ACC112 (cell line): ENCODE data around the gene FAM161A.
"Not testable (repeated sequence)": the region's sequence is repeated elsewhere in the genome, so short reads cannot be mapped to it uniquely, and the experiment has no call there.

ENCODE experiments used
- H2AFZ ChIP-seq: fragments of 200-600 bp; sonication (generic); one replicate; pipeline ENCODE4 v1.6.0; 2017; ENCODE audit warnings: antibody characterized with exemption, low read length; ENCODE audit not compliant: unreplicated experiment
- H3K27ac ChIP-seq: fragments of 200-600 bp; sonication (generic); 2 replicates; pipeline ENCODE4 v1.5.1; 2014; ENCODE audit warnings: low read depth, mild to moderate bottlenecking, antibody characterized with exemption, low read length, moderate library complexity
- H3K27me3 ChIP-seq: fragments of 200-600 bp; sonication (generic); 2 replicates; pipeline ENCODE4 v1.6.1; 2014; ENCODE audit warnings: mild to moderate bottlenecking, antibody characterized with exemption, low read length, moderate library complexity, mixed read lengths; ENCODE audit not compliant: insufficient read depth
- H3K36me3 ChIP-seq: fragments of 200-600 bp; sonication (generic); 2 replicates; pipeline ENCODE4 v1.6.1; 2016; ENCODE audit warnings: mild to moderate bottlenecking, antibody characterized with exemption, low read length, moderate library complexity, mixed read lengths; ENCODE audit not compliant: insufficient read depth
- H3K4me1 ChIP-seq: fragments of 200-600 bp; sonication (generic); one replicate; pipeline ENCODE4 v1.6.1; 2016; ENCODE audit warnings: low read length, mixed read lengths; ENCODE audit not compliant: insufficient read depth, unreplicated experiment, control insufficient read depth
- H3K4me3 ChIP-seq: fragments of 200-600 bp; sonication (generic); 2 replicates; pipeline ENCODE4 v1.5.1; 2014; ENCODE audit warnings: mild to moderate bottlenecking, low read depth, low read length
- H3K79me2 ChIP-seq: fragments of 200-600 bp; sonication (generic); one replicate; pipeline ENCODE4 v1.6.0; 2016; ENCODE audit warnings: low read length; ENCODE audit not compliant: control insufficient read depth, unreplicated experiment, insufficient read depth

FAM161A gene

GRCh38 chr2:61808693-61809092, 45.2 kb downstream of the FAM161A start:
- not testable (repeated sequence) for H3K79me2 ChIP-seq, H3K27ac ChIP-seq, H3K4me1 ChIP-seq, H3K36me3 ChIP-seq, H2AFZ ChIP-seq, H3K27me3 ChIP-seq, H3K4me3 ChIP-seq

DNA sequence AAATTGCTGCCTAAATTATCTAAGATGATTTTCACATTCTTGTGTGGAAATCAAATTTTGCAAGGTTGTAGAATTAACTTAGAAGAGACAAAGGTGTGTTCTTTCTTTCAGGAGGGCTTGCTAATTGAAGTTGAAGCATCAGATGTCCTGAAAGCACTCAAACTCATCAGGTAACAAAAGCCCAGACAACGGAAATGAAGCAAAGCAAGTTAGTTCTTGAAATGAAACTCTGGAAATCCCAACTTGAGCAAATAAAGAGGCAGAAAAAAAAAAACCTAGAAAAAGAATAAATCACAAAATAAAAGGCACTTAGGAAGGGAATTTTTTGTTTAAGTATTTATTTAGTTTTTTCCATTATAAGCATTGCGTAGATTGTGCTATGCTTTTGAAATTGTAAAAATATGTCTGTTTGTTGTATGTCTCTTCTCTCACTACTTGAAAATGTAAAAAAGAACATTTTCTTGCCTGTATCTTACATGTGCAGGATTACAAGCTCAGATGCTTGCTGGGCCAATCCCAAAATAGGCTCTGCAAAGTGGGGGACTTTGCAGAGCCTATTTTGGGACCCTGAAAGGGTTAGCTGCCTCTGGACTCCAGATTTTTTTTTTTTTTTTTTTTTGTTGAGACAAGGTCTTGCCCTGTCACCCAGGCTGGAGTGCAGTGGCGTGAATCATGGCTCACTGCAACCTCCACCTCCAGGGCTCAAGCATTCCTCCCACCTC, 46.7 kb downstream of the FAM161A start:
- H2AFZ ChIP-seq = no peak overlapping the region
- no peak overlapping the region for H3K27ac ChIP-seq
- H3K4me1 ChIP-seq = no peaks in the 10 kb centered on the region
- peaks cover 10% of the 10 kb centered on the region for H3K27me3 ChIP-seq
- H3K36me3 ChIP-seq = no peaks in the 10 kb centered on the region
- no peaks in the 10 kb centered on the region for H3K79me2 ChIP-seq
- no peak overlapping the region for H3K4me3 ChIP-seq

GRCh38 chr2:61802548-61802947, 51.3 kb downstream of the FAM161A start:
- no peaks in the 10 kb centered on the region for H3K36me3 ChIP-seq
- H3K4me3 ChIP-seq = no peak overlapping the region
- no peak overlapping the region for H2AFZ ChIP-seq
- no peak overlapping the region for H3K27ac ChIP-seq
- peaks cover 10% of the 10 kb centered on the region for H3K27me3 ChIP-seq
- no peaks in the 10 kb centered on the region for H3K4me1 ChIP-seq
- no peaks in the 10 kb centered on the region for H3K79me2 ChIP-seq

GRCh38 chr2:61799099-61799498, 54.8 kb downstream of the FAM161A start:
- no peak overlapping the region for H3K27ac ChIP-seq
- H2AFZ ChIP-seq = no peak overlapping the region
- H3K36me3 ChIP-seq = no peaks in the 10 kb centered on the region
- H3K4me1 ChIP-seq = no peaks in the 10 kb centered on the region
- peaks cover 7% of the 10 kb centered on the region for H3K27me3 ChIP-seq
- no peaks in the 10 kb centered on the region for H3K79me2 ChIP-seq
- H3K4me3 ChIP-seq = no peak overlapping the region

- H3K27ac ChIP-seq = not testable (repeated sequence)
Observed at GRCh38 chr2:61797446-61797845, 56.4 kb downstream of the FAM161A start.

DNA sequence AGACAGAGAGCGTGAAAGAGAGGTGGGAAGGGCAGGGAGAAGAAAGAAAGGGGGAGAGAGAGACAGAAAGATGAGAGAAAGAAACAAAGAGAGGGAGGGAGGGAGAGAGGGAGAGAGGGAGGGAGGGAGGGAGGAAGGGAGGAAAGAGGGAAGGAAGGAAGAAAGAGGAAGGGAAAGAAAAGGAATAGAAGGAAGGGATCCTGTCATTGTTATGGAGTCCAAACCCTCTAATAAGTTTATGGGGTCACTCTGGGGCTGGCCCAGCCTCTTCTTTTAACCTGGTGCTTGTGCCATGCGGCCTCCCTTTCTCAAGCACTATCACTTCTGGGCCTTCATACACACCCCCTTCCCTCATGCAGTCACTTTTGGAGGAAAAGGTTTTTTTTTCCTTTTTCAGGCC, 58.5 kb downstream of the FAM161A start:
- Histone ChIP-seq H3K79me2 (no peaks in the 10 kb centered on the region), H3K4me3 (no peak overlapping the region), H3K27ac (no peak overlapping the region), H3K4me1 (no peaks in the 10 kb centered on the region), H2AFZ (no peak overlapping the region), H3K27me3 (no peaks in the 10 kb centered on the region), H3K36me3 (no peaks in the 10 kb centered on the region)

More at GRCh38 chr2:61797446-61797845, 56.4 kb downstream of the FAM161A start:
- not testable (repeated sequence) for H3K36me3 ChIP-seq, H3K27me3 ChIP-seq, H3K79me2 ChIP-seq, H2AFZ ChIP-seq, H3K4me1 ChIP-seq, H3K4me3 ChIP-seq

GRCh38 chr2:61793389-61793836, 60.4 kb downstream of the FAM161A start:
- H3K27ac ChIP-seq = no peak overlapping the region
- H3K79me2 ChIP-seq = no peaks in the 10 kb centered on the region
- no peaks in the 10 kb centered on the region for H3K36me3 ChIP-seq
- H2AFZ ChIP-seq = no peak overlapping the region
- H3K27me3 ChIP-seq = no peaks in the 10 kb centered on the region
- peak overlapping the region; percentile 53 for H3K4me3 ChIP-seq
- no peaks in the 10 kb centered on the region for H3K4me1 ChIP-seq

DNA sequence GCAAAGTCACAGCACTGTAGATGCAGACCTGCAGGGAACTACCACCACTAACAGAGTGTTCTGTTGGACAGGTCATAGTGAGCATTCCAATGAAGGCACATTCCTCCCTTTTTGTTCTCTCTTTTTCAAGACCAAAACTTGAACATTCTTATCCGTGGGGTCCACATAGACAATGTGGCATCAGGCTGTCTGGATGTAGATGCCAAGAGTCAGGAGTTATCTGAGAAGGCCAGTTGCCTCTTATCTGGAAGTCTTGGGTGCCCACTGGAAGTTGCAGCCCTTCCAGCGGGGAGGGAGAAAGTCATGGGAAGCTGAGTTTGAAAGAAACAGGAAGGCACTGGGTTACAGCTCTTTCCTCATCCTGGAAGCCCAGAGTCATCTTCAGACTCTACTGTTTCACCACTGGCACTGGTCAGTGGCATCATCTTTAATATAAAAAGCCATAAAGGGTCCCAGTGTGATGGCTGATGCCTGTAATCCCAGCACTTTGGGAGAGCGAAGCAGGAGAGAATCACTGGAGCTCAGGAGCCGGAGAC, 61.4 kb downstream of the FAM161A start:
- Histone ChIP-seq H3K36me3 (no peaks in the 10 kb centered on the region), H3K4me3 (no peak overlapping the region), H3K4me1 (no peaks in the 10 kb centered on the region), H3K27me3 (no peaks in the 10 kb centered on the region), H2AFZ (no peak overlapping the region), H3K27ac (no peak overlapping the region), H3K79me2 (no peaks in the 10 kb centered on the region)

- Histone ChIP-seq H3K4me3 (no peak overlapping the region), H2AFZ (no peak overlapping the region), H3K4me1 (no peaks in the 10 kb centered on the region), H3K79me2 (no peaks in the 10 kb centered on the region), H3K36me3 (no peaks in the 10 kb centered on the region), H3K27ac (no peak overlapping the region), H3K27me3 (no peaks in the 10 kb centered on the region)
Observed at GRCh38 chr2:61789807-61790602, 63.9 kb downstream of the FAM161A start.

DNA sequence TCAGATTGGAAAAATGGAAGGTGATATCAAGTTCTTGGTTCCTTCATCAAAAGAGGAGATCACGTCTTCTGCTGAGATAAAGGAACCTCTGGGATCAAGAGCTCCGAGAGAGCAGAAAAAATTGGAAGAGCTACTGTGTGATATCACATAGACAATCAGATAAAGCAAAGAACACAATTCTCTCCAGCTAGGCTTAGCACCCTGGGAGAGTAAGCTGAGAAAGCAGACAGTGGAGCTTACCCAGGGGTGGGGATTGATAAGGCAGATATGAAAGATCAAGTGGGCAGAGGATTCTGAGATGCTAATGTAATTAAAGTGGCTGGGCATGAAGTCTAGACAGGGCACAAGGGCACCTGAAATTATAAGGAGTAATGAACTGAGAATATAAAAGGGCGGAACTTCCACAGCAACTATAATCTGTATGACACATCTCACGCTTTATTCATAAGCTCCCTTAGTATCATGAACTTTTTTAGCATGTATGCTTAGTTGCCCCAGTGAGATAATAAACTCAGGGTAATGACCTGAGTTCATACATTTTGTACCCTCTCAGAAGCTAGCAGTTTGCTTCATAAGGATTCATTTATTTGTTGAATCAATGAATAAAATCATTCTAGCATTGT, 65.8 kb downstream of the FAM161A start:
- Histone ChIP-seq H3K4me3 (no peak overlapping the region), H3K27ac (no peak overlapping the region), H3K36me3 (no peaks in the 10 kb centered on the region), H3K4me1 (no peaks in the 10 kb centered on the region), H3K27me3 (no peaks in the 10 kb centered on the region), H3K79me2 (no peaks in the 10 kb centered on the region), H2AFZ (no peak overlapping the region)
